SH-SY5Y (cell line): ENCODE results near the gene OSBPL10.

ENCODE experiments used
- GATA2 ChIP-seq: IDR thresholded peaks from 2 replicates; pipeline ENCODE4 v1.6.1; 2011; ENCODE audit warnings: mild to moderate bottlenecking, low read depth, low read length
- GATA3 ChIP-seq: IDR thresholded peaks from 2 replicates; pipeline ENCODE4 v1.6.1; 2011; ENCODE audit warnings: low read depth, mild to moderate bottlenecking, low read length, moderate library complexity

DNA sequence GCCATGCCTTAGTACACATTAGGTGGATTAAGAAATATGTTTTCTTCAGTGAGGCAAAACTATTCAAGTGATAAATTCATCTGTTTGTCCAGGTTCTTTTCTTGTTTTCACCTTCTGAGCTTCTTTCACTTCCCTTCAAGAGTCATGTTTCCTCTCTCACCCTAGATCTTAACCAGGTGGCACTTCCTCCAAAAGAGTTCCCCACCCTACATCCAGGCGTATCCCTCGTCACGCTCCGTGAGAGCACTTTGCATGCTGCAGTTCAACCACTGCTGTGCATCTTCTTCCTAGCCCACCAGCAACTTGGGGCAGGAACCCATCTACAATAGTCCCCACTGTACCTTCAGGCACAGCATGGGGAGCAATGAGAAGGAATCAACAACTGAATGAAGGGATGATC lies 28.9 kb downstream of the OSBPL10 start:
- no peak for TF ChIP-seq GATA2
- TF ChIP-seq GATA3 = no peak
